ENCODE results near the gene PIF1. TPM values are rescaled to one million over a fixed set of nuclear protein-coding genes. Genes with fewer than 3 reads are reported as not detected.

Gene PIF1
- total RNA-seq, 5 donors from 2014 or later (not counting 1 experiment from before 2014, with no cell fraction given) = 0.88 to 4.1 (median 1.1) TPM

GRCh38 chr15:64856429-64857145 is 31.1 kb upstream of the PIF1 start:
- peaks cover 5 to 71% of the 10 kb centered on the region in 2 donors for H3K36me3 ChIP-seq (ENCODE audit: control insufficient read depth in 2 of 2, extremely low read depth in 1 of 2, insufficient read depth in 1 of 2, low read length in 1 of 2)
- POLR2A ChIA-PET = no interaction called here
- peak overlapping the region; percentile 32 for H3K27ac ChIP-seq (ENCODE audit: low read length)
- CTCF ChIA-PET = interaction anchor here in 1 of 2 donors (0.6 kb wide), 1 partner anchor 193 kb away, joined by 3 read pairs; no protein-coding TSS in a partner anchor
- ATAC-seq (replicated peaks in 1 of 4) (no peak), DNase-seq (no peak)
- peaks cover 0 to 58% of the 10 kb centered on the region in 2 experiments for H3K4me1 ChIP-seq (ENCODE audit: control insufficient read depth in 1 of 2, extremely low read depth in 1 of 2, insufficient read depth in 2 of 2, low read length in 2 of 2)
- Mint-ChIP-seq H3K9me3 (no peaks in the 10 kb centered on the region), H3K36me3 (peaks cover 29% of the 10 kb centered on the region), H3K27ac (peak overlapping the region; percentile 40 to 53), H3K27me3 (no peaks in the 10 kb centered on the region), H3K4me3 (no peak overlapping the region), H3K4me1 (peaks cover 44 to 62% (median 60%) of the 10 kb centered on the region in 3 donors)
- H3K27me3 ChIP-seq (replicated peaks in 1 of 2; ENCODE audit: control insufficient read depth in 2 of 2, extremely low read depth in 1 of 2, insufficient read depth in 2 of 2, low read length in 1 of 2) = no peaks in the 10 kb centered on the region
- 76% methylated on average over 5 of the region's 5 CpGs for WGBS (ENCODE audit: insufficient coverage)
- no peaks in the 10 kb centered on the region for H3K9me3 ChIP-seq
- no peak overlapping the region for H3K4me3 ChIP-seq (ENCODE audit: control insufficient read depth in 1 of 2, extremely low read depth in 1 of 2, low read length in 1 of 2)

DNA sequence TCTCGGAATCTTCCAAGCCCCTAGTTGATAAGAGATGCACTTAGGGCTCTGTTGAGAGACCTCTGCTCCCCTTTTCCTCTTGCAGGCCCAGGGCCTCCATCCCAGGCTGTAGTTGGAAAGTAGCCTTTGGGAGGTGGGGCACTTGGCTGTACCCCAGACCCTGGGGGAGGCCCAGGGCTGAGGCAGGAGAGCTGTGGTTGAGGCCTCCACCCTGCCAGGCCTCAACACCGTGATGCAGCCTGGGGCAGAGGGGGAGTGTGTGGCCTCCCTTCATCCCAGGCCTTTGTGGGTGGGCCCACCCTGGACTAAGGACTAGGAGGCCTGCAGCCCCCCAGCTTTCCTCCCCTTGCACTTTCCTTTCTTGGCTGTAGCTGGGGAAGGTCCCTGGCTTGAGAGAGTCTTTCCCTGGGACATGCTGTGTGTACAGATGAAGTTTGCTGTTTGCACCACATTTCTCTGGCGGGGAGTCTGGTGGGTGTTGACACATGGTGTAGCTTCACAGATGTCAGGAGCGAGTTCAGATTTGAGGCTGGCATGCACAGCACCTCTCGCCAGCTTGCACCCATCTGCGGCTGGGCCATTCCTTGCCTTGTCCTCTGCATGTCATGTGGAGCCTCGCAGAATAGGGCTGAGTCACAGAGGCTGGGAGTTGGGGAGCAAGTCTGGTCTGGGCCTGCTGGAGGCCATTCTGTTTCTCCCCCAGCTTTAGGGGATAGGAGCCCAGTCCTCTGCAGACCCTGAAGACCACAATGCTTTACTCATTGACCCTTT is 29.9 kb upstream of the PIF1 start:
- Histone ChIP-seq H3K4me3 (ENCODE audit: control insufficient read depth in 1 of 2, extremely low read depth in 1 of 2, low read length in 1 of 2) (no peak overlapping the region), H3K4me1 (ENCODE audit: control insufficient read depth in 1 of 2, extremely low read depth in 1 of 2, insufficient read depth in 2 of 2, low read length in 2 of 2) (peaks cover 0 to 60% of the 10 kb centered on the region in 2 experiments), H3K27ac (ENCODE audit: low read length) (no peak overlapping the region), H3K27me3 (replicated peaks in 1 of 2; ENCODE audit: control insufficient read depth in 2 of 2, extremely low read depth in 1 of 2, insufficient read depth in 2 of 2, low read length in 1 of 2) (no peaks in the 10 kb centered on the region), H3K9me3 (no peaks in the 10 kb centered on the region), H3K36me3 (ENCODE audit: control insufficient read depth in 2 of 2, extremely low read depth in 1 of 2, insufficient read depth in 1 of 2, low read length in 1 of 2) (peaks cover 5 to 69% of the 10 kb centered on the region in 2 donors)
- peak overlapping the region; percentile 53 to 75 for H3K27ac Mint-ChIP-seq
- no peaks in the 10 kb centered on the region for H3K27me3 Mint-ChIP-seq
- WGBS (ENCODE audit: insufficient coverage) = 84% methylated on average over 4 of the region's 7 CpGs
- ATAC-seq (replicated peaks in 1 of 4) (peak in 1 of 4 experiments; percentile 14), DNase-seq (no peak)
- H3K9me3 Mint-ChIP-seq = no peaks in the 10 kb centered on the region
- no peak overlapping the region for H3K4me3 Mint-ChIP-seq
- ChIA-PET POLR2A (interaction anchor here in 1 of 2 donors (0.5 kb wide), 1 partner anchor 133 kb away, joined by 16 read pairs; no protein-coding TSS in a partner anchor), CTCF (no interaction called here)
- H3K36me3 Mint-ChIP-seq = peaks cover 34% of the 10 kb centered on the region
- H3K4me1 Mint-ChIP-seq = peaks cover 52 to 72% (median 72%) of the 10 kb centered on the region in 3 donors

- Histone ChIP-seq H3K36me3 (ENCODE audit: control insufficient read depth in 2 of 2, extremely low read depth in 1 of 2, insufficient read depth in 1 of 2, low read length in 1 of 2) (peaks cover 5 to 69% of the 10 kb centered on the region in 2 donors), H3K4me3 (ENCODE audit: control insufficient read depth in 1 of 2, extremely low read depth in 1 of 2, low read length in 1 of 2) (no peak overlapping the region), H3K27ac (ENCODE audit: low read length) (no peak overlapping the region), H3K4me1 (ENCODE audit: control insufficient read depth in 1 of 2, extremely low read depth in 1 of 2, insufficient read depth in 2 of 2, low read length in 2 of 2) (peaks cover 0 to 60% of the 10 kb centered on the region in 2 experiments), H3K9me3 (no peaks in the 10 kb centered on the region), H3K27me3 (replicated peaks in 1 of 2; ENCODE audit: control insufficient read depth in 2 of 2, extremely low read depth in 1 of 2, insufficient read depth in 2 of 2, low read length in 1 of 2) (no peaks in the 10 kb centered on the region)
- Mint-ChIP-seq H3K27me3 (no peaks in the 10 kb centered on the region), H3K4me1 (peaks cover 52 to 75% (median 73%) of the 10 kb centered on the region in 3 donors), H3K27ac (peak overlapping the region; percentile 27 to 69), H3K9me3 (no peaks in the 10 kb centered on the region), H3K4me3 (no peak overlapping the region), H3K36me3 (peaks cover 32% of the 10 kb centered on the region)
- ChIA-PET POLR2A (no interaction called here), CTCF (no interaction called here)
- no peak for DNase-seq
- WGBS (ENCODE audit: insufficient coverage) = no CpG with 5 or more reads among the region's 3 CpGs
- ATAC-seq (replicated peaks in 1 of 4) = no peak
Measured at GRCh38 chr15:64854526-64854925, 29.1 kb upstream of the PIF1 start.

GRCh38 chr15:64854041-64854440 is 28.6 kb upstream of the PIF1 start:
- Histone ChIP-seq H3K4me3 (ENCODE audit: control insufficient read depth in 1 of 2, extremely low read depth in 1 of 2, low read length in 1 of 2) (no peak overlapping the region), H3K27me3 (replicated peaks in 1 of 2; ENCODE audit: control insufficient read depth in 2 of 2, extremely low read depth in 1 of 2, insufficient read depth in 2 of 2, low read length in 1 of 2) (no peaks in the 10 kb centered on the region), H3K4me1 (ENCODE audit: control insufficient read depth in 1 of 2, extremely low read depth in 1 of 2, insufficient read depth in 2 of 2, low read length in 2 of 2) (peaks cover 0 to 60% of the 10 kb centered on the region in 2 experiments), H3K27ac (ENCODE audit: low read length) (no peak overlapping the region), H3K9me3 (no peaks in the 10 kb centered on the region), H3K36me3 (ENCODE audit: control insufficient read depth in 2 of 2, extremely low read depth in 1 of 2, insufficient read depth in 1 of 2, low read length in 1 of 2) (peaks cover 5 to 65% of the 10 kb centered on the region in 2 donors)
- CTCF ChIA-PET = no interaction called here
- Mint-ChIP-seq H3K27ac (peak overlapping the region in 1 of 2 donors; percentile 69), H3K36me3 (peaks cover 32% of the 10 kb centered on the region), H3K4me1 (peaks cover 52 to 74% (median 72%) of the 10 kb centered on the region in 3 donors), H3K27me3 (no peaks in the 10 kb centered on the region), H3K9me3 (no peaks in the 10 kb centered on the region), H3K4me3 (no peak overlapping the region)
- POLR2A ChIA-PET = no interaction called here
- WGBS (ENCODE audit: insufficient coverage) = 67% methylated on average over 3 of the region's 4 CpGs
- DNase-seq (no peak), ATAC-seq (replicated peaks in 1 of 4) (no peak)

- Mint-ChIP-seq H3K9me3 (no peaks in the 10 kb centered on the region), H3K27ac (peak overlapping the region; percentile 2 to 29), H3K4me3 (no peak overlapping the region), H3K36me3 (peaks cover 41% of the 10 kb centered on the region), H3K27me3 (no peaks in the 10 kb centered on the region), H3K4me1 (peaks cover 42 to 68% (median 67%) of the 10 kb centered on the region in 3 donors)
- Histone ChIP-seq H3K9me3 (no peaks in the 10 kb centered on the region), H3K4me3 (ENCODE audit: control insufficient read depth in 1 of 2, extremely low read depth in 1 of 2, low read length in 1 of 2) (no peak overlapping the region), H3K4me1 (ENCODE audit: control insufficient read depth in 1 of 2, extremely low read depth in 1 of 2, insufficient read depth in 2 of 2, low read length in 2 of 2) (peaks cover 0 to 59% of the 10 kb centered on the region in 2 experiments), H3K36me3 (ENCODE audit: control insufficient read depth in 2 of 2, extremely low read depth in 1 of 2, insufficient read depth in 1 of 2, low read length in 1 of 2) (peaks cover 3 to 61% of the 10 kb centered on the region in 2 donors), H3K27ac (ENCODE audit: low read length) (no peak overlapping the region), H3K27me3 (replicated peaks in 1 of 2; ENCODE audit: control insufficient read depth in 2 of 2, extremely low read depth in 1 of 2, insufficient read depth in 2 of 2, low read length in 1 of 2) (no peaks in the 10 kb centered on the region)
- POLR2A ChIA-PET = no interaction called here
- CTCF ChIA-PET = interaction anchor here in 1 of 2 donors (0.6 kb wide), 1 partner anchor 501 kb away, joined by 3 read pairs; no protein-coding TSS in a partner anchor
- ATAC-seq (replicated peaks in 1 of 4) (no peak), DNase-seq (no peak)
- WGBS (ENCODE audit: insufficient coverage) = 100% methylated on average over 3 of the region's 6 CpGs
Measured at GRCh38 chr15:64851503-64851840, 26.0 kb upstream of the PIF1 start.

GRCh38 chr15:64850778-64851502 is 25.5 kb upstream of the PIF1 start:
- WGBS (ENCODE audit: insufficient coverage) = 83% methylated on average over 1 of the region's 4 CpGs
- Mint-ChIP-seq H3K36me3 (peaks cover 36% of the 10 kb centered on the region), H3K4me1 (peaks cover 41 to 67% (median 65%) of the 10 kb centered on the region in 3 donors), H3K27me3 (no peaks in the 10 kb centered on the region), H3K27ac (peak overlapping the region; percentile 29 to 40), H3K9me3 (no peaks in the 10 kb centered on the region), H3K4me3 (no peak overlapping the region)
- Histone ChIP-seq H3K9me3 (no peaks in the 10 kb centered on the region), H3K4me3 (ENCODE audit: control insufficient read depth in 1 of 2, extremely low read depth in 1 of 2, low read length in 1 of 2) (no peak overlapping the region), H3K36me3 (ENCODE audit: control insufficient read depth in 2 of 2, extremely low read depth in 1 of 2, insufficient read depth in 1 of 2, low read length in 1 of 2) (peaks cover 3 to 57% of the 10 kb centered on the region in 2 donors), H3K4me1 (ENCODE audit: control insufficient read depth in 1 of 2, extremely low read depth in 1 of 2, insufficient read depth in 2 of 2, low read length in 2 of 2) (peaks cover 0 to 59% of the 10 kb centered on the region in 2 experiments), H3K27me3 (replicated peaks in 1 of 2; ENCODE audit: control insufficient read depth in 2 of 2, extremely low read depth in 1 of 2, insufficient read depth in 2 of 2, low read length in 1 of 2) (no peaks in the 10 kb centered on the region), H3K27ac (ENCODE audit: low read length) (no peak overlapping the region)
- POLR2A ChIA-PET = no interaction called here
- CTCF ChIA-PET = interaction anchor here in 1 of 2 donors (0.6 kb wide), 1 partner anchor 501 kb away, joined by 3 read pairs; no protein-coding TSS in a partner anchor
- no peak for DNase-seq
- ATAC-seq (replicated peaks in 1 of 4) = no peak
